SK-N-SH (cell line): ENCODE results near the gene ZNF71. TPM values are rescaled to one million over a fixed set of nuclear protein-coding genes. Genes with fewer than 3 reads are reported as not detected.

Experiments
- CTCF ChIA-PET: fragments of 300-600, 350-600 bp; formaldehyde crosslinking; extraction: SDS; loops from one replicate; lab custom pipeline; 2021; lab: Yijun Ruan, JAX
- POLR2A ChIA-PET: fragments of 350-600 bp; sonication (Branson Sonifier 250); formaldehyde crosslinking; extraction: SDS; loops from one replicate; lab custom pipeline; 2020; ENCODE audit warnings: antibody characterized with exemption, inconsistent platforms; lab: Yijun Ruan, JAX
- DNase-seq: peaks from one replicate; pipeline ENCODE4 v3.0.0; 2012
- H2AFZ ChIP-seq: fragments of 200-600 bp; sonication (generic); 2 replicates; pipeline ENCODE4 v1.8.1; 2016; ENCODE audit warnings: antibody characterized with exemption, mild to moderate bottlenecking, low read depth
- H3F3A ChIP-seq: fragments of 200-600 bp; sonication (generic); replicated peaks from 2 replicates; pipeline ENCODE3; 2016; ENCODE audit warnings: antibody characterized with exemption, mild to moderate bottlenecking; ENCODE audit not compliant: insufficient read depth
- H3K27ac ChIP-seq, 2 experiments: fragments of 200-500 bp in 1 of 2; fragments of 200-600 bp in 1 of 2; sonication (Bioruptor generic) in 1 of 2; sonication (generic), shearing (Covaris generic) in 1 of 2; 2 replicates each; pipeline versions ENCODE4 v1.5.1 to v1.6.1; 2014 to 2016; ENCODE audit warnings: low read depth in 2 of 2, inconsistent platforms in 1 of 2, low read length in 1 of 2, mild to moderate bottlenecking in 1 of 2, mixed read lengths in 1 of 2
- H3K27me3 ChIP-seq: fragments of 200-600 bp; sonication (generic), shearing (Covaris generic); 2 replicates; pipeline ENCODE4 v1.6.1; 2016; ENCODE audit warnings: mixed run types; ENCODE audit not compliant: insufficient read depth
- H3K36me3 ChIP-seq, 2 experiments: fragments of 200-500 bp in 1 of 2; fragments of 200-600 bp in 1 of 2; sonication (Bioruptor generic) in 1 of 2; sonication (generic) in 1 of 2; replicated peaks in 1 of 2; 2 replicates each; pipeline versions ENCODE3 to v1.5.1; 2014 to 2016; ENCODE audit warnings: low read length in 1 of 2, mild to moderate bottlenecking in 1 of 2; ENCODE audit not compliant: insufficient read depth in 2 of 2, control insufficient read depth in 1 of 2
- H3K4me1 ChIP-seq, 2 experiments: fragments of 200-500 bp in 1 of 2; fragments of 200-600 bp in 1 of 2; sonication (Bioruptor generic) in 1 of 2; sonication (generic), shearing (Covaris generic) in 1 of 2; 2 replicates each; pipeline versions ENCODE4 v1.5.1 to v1.6.1; 2014 to 2016; ENCODE audit warnings: low read depth in 1 of 2, low read length in 1 of 2, mixed run types in 1 of 2; ENCODE audit not compliant: insufficient read depth in 2 of 2, control insufficient read depth in 1 of 2
- H3K4me2 ChIP-seq: fragments of 200-600 bp; sonication (generic), shearing (Covaris generic); 2 replicates; pipeline ENCODE4 v1.6.1; 2017; ENCODE audit warnings: mixed run types
- H3K4me3 ChIP-seq, 2 experiments: fragments of 200-500 bp in 1 of 2; fragments of 200-600 bp in 1 of 2; sonication (Bioruptor generic) in 1 of 2; sonication (generic), shearing (Covaris generic) in 1 of 2; 2 replicates each; pipeline versions ENCODE4 v1.5.1 to v1.8.1; 2014 to 2016; ENCODE audit warnings: low read depth in 2 of 2, inconsistent platforms in 1 of 2, low read length in 1 of 2, mild to moderate bottlenecking in 1 of 2, mixed read lengths in 1 of 2, moderate library complexity in 1 of 2
- H3K79me2 ChIP-seq: fragments of 200-600 bp; sonication (generic); 2 replicates; pipeline ENCODE4 v1.8.1; 2017; ENCODE audit warnings: mild to moderate bottlenecking; ENCODE audit not compliant: insufficient read depth
- H3K9ac ChIP-seq: fragments of 200-600 bp; sonication (generic); 2 replicates; pipeline ENCODE4 v1.6.1; 2017; ENCODE audit warnings: mixed run types
- H3K9me2 ChIP-seq: fragments of 200-600 bp; sonication (generic); 2 replicates; pipeline ENCODE4 v1.6.1; 2017; ENCODE audit warnings: mixed run types
- H3K9me3 ChIP-seq: fragments of 200-600 bp; sonication (generic); 2 replicates; pipeline ENCODE4 v1.6.1; 2017; ENCODE audit warnings: mixed run types, mild to moderate bottlenecking, moderate library complexity
- H4K20me1 ChIP-seq: fragments of 200-600 bp; sonication (generic); 2 replicates; pipeline ENCODE4 v1.6.1; 2017; ENCODE audit warnings: mild to moderate bottlenecking, mixed run types; ENCODE audit not compliant: insufficient read depth
- CHD2 ChIP-seq: fragments of 150-350 bp; IDR thresholded peaks from 2 replicates; pipeline ENCODE4 v1.6.1; 2018; ENCODE audit warnings: low read length; ENCODE audit not compliant: partially characterized antibody
- FOXM1 ChIP-seq: IDR thresholded peaks from 2 replicates; pipeline ENCODE4 v1.4.0; 2012; ENCODE audit warnings: low read depth, mild to moderate bottlenecking
- GABPA ChIP-seq: IDR thresholded peaks from 2 replicates; pipeline ENCODE4 v1.4.0; 2012; ENCODE audit warnings: low read depth, mild to moderate bottlenecking
- NFIC ChIP-seq: IDR thresholded peaks from 2 replicates; pipeline ENCODE4 v1.4.0; 2012; ENCODE audit warnings: borderline replicate concordance
- POLR2AphosphoS5 ChIP-seq: IDR thresholded peaks from 2 replicates; pipeline ENCODE4 v1.6.1; 2012; ENCODE audit warnings: low read depth, low read length
- RCOR1 ChIP-seq: fragments of 150-350 bp; IDR thresholded peaks from 2 replicates; pipeline ENCODE4 v1.6.1; 2017; ENCODE audit warnings: antibody characterized with exemption, low read length
- TAF1 ChIP-seq: IDR thresholded peaks from 2 replicates; pipeline ENCODE4 v1.6.1; 2012; ENCODE audit warnings: low read depth, mild to moderate bottlenecking, low read length, moderate library complexity, borderline replicate concordance
- TEAD4 ChIP-seq: IDR thresholded peaks from 2 replicates; pipeline ENCODE4 v1.4.0; 2012; ENCODE audit warnings: mild to moderate bottlenecking, borderline replicate concordance; ENCODE audit not compliant: insufficient read depth
- YY1 ChIP-seq: IDR thresholded peaks from 2 replicates; pipeline ENCODE4 v1.4.0; 2012; ENCODE audit warnings: low read depth, mild to moderate bottlenecking
- WGBS: methylation state at CpG from one replicate; pipeline ENCODE4 v1.1.6; 2017; ENCODE audit warnings: low lambda C conversion rate; 5-methylcytosine and 5-hydroxymethylcytosine counted together
- polyA plus RNA-seq, 3 experiments: library from polyadenylated mRNA; depleted of rRNA; stranded (reverse); fragments of >200 nt; gene quantifications; 2 replicates each; pipeline ENCODE4 v1.2.3, GENCODE V29; 2012
- TF ChIP-seq, protein P1 (sequence below): IDR thresholded peaks from 2 replicates; pipeline ENCODE4; 2012
- TF ChIP-seq, protein P2 (sequence below): fragments of 150-350 bp; IDR thresholded peaks from 2 replicates; pipeline ENCODE4 v1.6.1; 2016; ENCODE audit warnings: mild to moderate bottlenecking, low read depth, low read length
- TF ChIP-seq, protein P3 (sequence below): IDR thresholded peaks from 2 replicates; pipeline ENCODE4 v1.4.0; 2012; ENCODE audit warnings: low read depth

Gene ZNF71
- polyA plus RNA-seq, 1 of the 3 experiments (the other 2 are of a cell fraction) = 6.3 TPM

DNA sequence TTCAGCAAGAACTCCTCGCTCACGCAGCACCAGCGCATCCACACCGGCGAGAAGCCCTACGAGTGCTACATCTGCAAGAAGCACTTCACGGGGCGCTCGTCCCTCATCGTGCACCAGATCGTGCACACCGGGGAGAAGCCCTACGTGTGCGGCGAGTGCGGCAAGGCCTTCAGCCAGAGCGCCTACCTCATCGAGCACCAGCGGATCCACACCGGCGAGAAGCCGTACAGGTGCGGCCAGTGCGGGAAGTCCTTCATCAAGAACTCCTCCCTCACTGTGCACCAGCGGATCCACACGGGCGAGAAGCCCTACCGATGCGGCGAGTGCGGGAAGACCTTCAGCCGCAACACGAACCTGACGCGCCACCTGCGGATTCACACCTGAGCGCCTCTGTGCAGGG, 27.3 kb downstream of the ZNF71 start:
- Histone ChIP-seq H3K79me2 (peaks cover 18% of the 10 kb centered on the region), H3K4me2 (no peak overlapping the region), H3K27ac (no peak overlapping the region), H3K9me2 (no peaks in the 10 kb centered on the region), H3K9ac (no peak overlapping the region), H3K4me3 (peak overlapping the region in 1 of 2 experiments; percentile 7; a peak in 1 of 4 replicates), H3F3A (no peaks in the 10 kb centered on the region), H3K36me3 (peaks cover 20 to 38% of the 10 kb centered on the region in 2 experiments), H3K4me1 (no peaks in the 10 kb centered on the region), H2AFZ (no peak overlapping the region), H4K20me1 (no peaks in the 10 kb centered on the region), H3K27me3 (no peaks in the 10 kb centered on the region), H3K9me3 (no peaks in the 10 kb centered on the region)
- CTCF ChIA-PET = no interaction called here
- 99% methylated on average over 31 of the region's 37 CpGs for WGBS
- POLR2A ChIA-PET = no interaction called here
- TF ChIP-seq, protein P1, sequence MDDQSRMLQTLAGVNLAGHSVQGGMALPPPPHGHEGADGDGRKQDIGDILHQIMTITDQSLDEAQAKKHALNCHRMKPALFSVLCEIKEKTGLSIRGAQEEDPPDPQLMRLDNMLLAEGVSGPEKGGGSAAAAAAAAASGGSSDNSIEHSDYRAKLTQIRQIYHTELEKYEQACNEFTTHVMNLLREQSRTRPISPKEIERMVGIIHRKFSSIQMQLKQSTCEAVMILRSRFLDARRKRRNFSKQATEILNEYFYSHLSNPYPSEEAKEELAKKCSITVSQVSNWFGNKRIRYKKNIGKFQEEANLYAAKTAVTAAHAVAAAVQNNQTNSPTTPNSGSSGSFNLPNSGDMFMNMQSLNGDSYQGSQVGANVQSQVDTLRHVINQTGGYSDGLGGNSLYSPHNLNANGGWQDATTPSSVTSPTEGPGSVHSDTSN = no peak
- TF ChIP-seq TAF1 (no peak), CHD2 (no peak), TEAD4 (no peak), FOXM1 (no peak), YY1 (no peak), NFIC (no peak)
- TF ChIP-seq, protein P2, sequence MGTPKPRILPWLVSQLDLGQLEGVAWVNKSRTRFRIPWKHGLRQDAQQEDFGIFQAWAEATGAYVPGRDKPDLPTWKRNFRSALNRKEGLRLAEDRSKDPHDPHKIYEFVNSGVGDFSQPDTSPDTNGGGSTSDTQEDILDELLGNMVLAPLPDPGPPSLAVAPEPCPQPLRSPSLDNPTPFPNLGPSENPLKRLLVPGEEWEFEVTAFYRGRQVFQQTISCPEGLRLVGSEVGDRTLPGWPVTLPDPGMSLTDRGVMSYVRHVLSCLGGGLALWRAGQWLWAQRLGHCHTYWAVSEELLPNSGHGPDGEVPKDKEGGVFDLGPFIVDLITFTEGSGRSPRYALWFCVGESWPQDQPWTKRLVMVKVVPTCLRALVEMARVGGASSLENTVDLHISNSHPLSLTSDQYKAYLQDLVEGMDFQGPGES = no peak
- no peak for DNase-seq

DNA sequence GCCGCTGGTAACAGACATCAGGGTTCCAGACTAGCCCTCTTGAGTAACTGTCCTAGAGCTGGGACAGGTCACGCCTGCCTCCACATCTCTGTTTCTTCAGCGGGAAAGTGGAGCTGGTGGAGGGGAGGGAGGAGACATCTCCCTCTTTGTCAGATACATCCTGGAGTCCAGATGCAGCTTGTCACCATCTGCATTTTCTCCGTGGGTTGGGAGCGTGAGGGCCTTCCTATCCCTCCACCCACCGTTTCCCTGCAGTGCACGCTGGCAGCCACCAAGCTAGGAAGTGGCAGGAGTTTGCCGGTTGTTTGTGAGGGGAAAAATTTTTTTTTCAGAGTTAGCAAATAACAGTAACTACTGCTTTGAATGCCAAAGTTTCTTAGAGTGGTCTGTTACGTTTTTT, 27.9 kb downstream of the ZNF71 start:
- Histone ChIP-seq H3F3A (no peaks in the 10 kb centered on the region), H3K27me3 (no peaks in the 10 kb centered on the region), H3K4me2 (no peak overlapping the region), H3K4me3 (no peak overlapping the region; a peak in 1 of 4 replicates), H2AFZ (no peak overlapping the region), H3K9me2 (no peaks in the 10 kb centered on the region), H3K9me3 (no peaks in the 10 kb centered on the region), H3K79me2 (peaks cover 14% of the 10 kb centered on the region; the same call in 1 of the 2 replicates), H3K9ac (no peak overlapping the region), H3K27ac (no peak overlapping the region), H4K20me1 (no peaks in the 10 kb centered on the region), H3K4me1 (no peaks in the 10 kb centered on the region), H3K36me3 (peaks cover 19 to 37% of the 10 kb centered on the region in 2 experiments)
- no peak for DNase-seq
- POLR2A ChIA-PET = no interaction called here
- no peak for TF ChIP-seq GABPA
- no peak for TF ChIP-seq YY1
- TF ChIP-seq RCOR1 = no peak
- TF ChIP-seq POLR2AphosphoS5 = no peak
- TF ChIP-seq, protein P3, sequence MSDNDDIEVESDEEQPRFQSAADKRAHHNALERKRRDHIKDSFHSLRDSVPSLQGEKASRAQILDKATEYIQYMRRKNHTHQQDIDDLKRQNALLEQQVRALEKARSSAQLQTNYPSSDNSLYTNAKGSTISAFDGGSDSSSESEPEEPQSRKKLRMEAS = no peak
- CTCF ChIA-PET = no interaction called here
- WGBS = 91% methylated on average over 9 of the region's 9 CpGs
